ENCODE results near the gene NBAS. TPM values are rescaled to one million over a fixed set of nuclear protein-coding genes. Genes with fewer than 3 reads are reported as not detected.

The NBAS gene
- total RNA-seq, 1 donor from 2014 or later = 38.7 TPM

DNA sequence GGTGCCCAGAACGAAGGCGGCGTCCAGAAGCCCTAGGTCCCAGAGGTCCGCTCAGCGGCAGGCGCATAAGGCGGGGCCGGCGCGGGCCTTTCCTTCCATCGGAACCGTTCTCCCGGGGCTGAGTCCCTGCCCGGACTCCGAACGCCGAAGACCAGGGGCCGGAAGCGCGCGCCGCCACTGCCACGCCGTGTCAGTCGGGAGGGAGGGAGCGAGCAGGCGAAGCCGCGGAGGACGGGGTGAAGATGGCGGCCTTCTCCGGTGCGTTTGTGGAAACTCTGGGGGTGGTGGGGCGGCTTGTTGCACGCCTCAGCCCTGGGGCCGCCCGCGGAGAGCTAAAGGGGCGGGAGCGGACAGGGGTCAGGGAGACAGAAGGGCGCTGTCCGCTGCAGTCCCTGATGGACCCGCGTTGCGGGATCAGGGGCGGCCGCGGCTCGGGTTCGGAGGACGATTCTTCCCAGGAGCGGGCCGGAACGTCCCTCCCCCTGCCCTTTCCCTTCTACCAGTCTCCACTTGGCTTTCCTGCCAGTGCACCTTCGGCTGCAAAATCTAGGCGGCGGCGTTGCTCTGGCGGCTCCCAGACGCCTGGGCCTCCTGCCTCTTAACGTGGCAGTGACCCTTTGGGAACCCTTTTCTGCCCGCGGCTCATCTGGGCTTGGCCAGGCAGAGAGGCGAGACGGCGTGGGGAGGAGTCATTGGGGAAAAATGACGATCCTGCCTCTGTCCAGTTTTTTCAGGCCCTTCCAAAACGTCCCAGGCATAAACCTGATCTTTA lies 30.7 kb upstream of the NBAS start, which contains the start of gene DDX1:
DDX1 (plus strand) TSS at position 177 of the 772 bp plus-strand sequence; CDS start at position 243, 66 bp downstream.
- intact Hi-C loops (cut with micrococcal nuclease) = loop anchor here (1.0 to 2.0 kb wide), 5 partner anchors 15 to 1017 kb away; partner anchors contain the start of gene NBAS

DNA sequence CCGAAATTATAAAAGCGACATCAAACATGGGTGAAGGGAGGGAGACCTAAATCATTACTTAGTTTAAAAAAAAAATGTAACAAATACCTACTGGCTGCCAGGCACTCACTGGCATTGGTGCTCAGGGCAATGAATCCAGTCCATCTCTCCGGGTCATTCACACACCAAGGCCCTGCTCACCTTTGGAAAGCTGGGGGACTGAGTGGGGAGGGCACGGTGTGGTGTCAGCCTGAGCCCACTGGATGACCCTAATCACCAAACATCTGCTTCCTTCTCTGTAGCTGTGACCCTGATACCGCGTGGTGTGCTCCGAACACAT lies 30.2 kb upstream of the NBAS start:
- intact Hi-C loops (cut with micrococcal nuclease) = loop anchor here (1.0 kb wide), 4 partner anchors 14 to 449 kb away; partner anchors contain the start of gene NBAS

DNA sequence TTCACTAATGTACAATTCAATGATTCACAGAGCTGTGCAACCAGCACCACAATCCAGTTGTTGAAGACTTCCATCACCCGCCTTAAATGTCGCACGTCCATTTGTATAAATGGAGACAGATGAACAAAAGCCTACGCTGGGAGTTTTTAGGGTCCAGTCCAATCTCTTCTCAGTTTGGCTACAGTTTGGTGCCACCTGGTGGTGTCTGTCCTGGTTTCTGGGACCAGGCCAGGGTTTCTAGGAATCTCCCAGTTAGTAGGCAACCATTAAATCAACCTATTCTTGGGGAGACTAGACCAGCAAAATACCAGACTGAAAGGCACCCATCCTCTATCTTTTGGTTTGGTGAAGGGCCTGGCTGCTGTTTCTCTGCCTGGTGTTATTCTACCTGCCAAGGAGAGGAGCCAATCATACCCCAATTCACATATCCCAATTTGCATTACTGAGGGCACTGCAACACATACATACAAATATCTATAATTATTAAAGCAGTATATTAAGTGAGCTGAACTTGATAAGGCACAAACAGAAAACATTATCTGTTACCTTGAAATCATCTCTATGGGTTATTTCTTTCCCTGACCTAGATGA lies 27.3 kb upstream of the NBAS start:
- intact Hi-C loops (cut with micrococcal nuclease) = no loop called here

DNA sequence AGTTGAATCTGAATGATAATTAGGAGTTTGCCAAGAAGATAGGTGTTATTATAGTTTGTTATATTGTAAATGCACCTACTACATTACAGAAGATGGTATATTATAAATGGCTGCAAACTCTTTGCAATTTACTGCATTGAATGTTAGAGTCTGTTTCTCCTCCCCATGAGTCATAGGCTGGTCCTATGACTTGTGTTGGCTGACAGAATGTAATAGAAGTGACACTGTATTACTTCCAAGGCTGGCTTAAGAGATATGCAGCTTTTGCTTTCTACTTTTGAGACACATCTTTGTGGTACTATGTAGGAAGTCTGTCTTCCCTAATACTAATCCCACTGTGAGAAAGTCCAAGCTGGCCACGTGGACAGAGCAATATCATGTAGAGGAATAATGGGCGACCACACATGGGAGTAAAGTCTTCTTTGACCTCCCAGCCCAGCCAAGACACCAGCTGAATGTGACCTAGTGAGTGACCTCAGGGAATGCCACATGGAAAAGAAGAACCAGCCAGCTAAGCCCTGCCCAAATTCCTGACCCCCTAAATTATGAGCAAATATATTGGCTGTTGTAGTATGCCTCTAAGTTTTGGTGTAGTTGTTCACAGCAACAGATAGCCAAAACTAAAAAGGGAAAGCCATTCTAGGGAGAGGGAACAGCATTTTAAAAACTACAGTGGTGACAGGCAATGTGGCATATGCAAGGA lies 23.8 kb upstream of the NBAS start:
- intact Hi-C loops (cut with micrococcal nuclease) = no loop called here

GRCh38 chr2:15584316-15584715 lies 23.2 kb upstream of the NBAS start:
- intact Hi-C loops (cut with micrococcal nuclease) = no loop called here

DNA sequence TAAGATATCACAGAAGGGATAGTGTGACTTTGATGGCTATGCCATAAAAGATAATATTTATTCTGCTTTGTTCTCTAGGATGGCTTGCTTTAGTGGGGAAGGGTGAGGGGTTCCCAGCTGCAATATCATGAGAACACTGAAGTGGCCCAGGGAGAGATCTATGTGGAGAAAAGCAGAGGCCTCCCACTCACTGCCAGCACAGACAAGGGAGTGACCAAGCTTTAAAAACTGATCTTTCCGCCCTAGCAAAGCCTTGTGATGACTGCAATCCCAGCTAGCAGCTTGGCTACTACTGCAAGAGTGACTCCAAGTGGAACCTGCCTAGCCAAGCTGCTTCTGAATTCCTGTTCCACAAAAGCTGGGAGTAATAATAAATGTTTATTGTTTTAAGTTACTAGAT lies 22.7 kb upstream of the NBAS start:
- intact Hi-C loops (cut with micrococcal nuclease) = no loop called here

- intact Hi-C loops (cut with micrococcal nuclease) = no loop called here
Observed at GRCh38 chr2:15582710-15583357, 21.7 kb upstream of the NBAS start.

DNA sequence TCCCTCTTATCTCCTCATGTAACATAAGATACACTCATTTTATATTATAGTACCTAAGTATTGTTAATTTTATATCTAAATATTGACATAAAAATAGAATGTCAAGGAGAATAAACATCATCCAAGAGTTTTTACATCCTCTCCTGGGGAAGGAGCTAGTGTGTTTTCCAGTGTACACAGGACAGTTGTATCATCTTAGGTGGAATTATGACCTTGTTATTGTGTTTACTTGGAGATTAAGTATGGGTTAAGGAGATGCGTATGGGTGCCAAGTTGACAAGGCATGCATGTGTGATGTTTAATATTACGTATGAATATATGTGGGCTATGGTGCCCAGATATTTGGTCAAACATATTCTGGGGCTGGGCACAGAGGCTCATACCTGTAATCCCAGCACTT lies 19.3 kb upstream of the NBAS start:
- intact Hi-C loops (cut with micrococcal nuclease) = no loop called here

- intact Hi-C loops (cut with micrococcal nuclease) = loop anchor here (5.0 to 10.0 kb wide), 4 partner anchors 545 to 1755 kb away; no protein-coding TSS in a partner anchor
Observed at GRCh38 chr2:15579641-15580040, 18.5 kb upstream of the NBAS start.

- intact Hi-C loops (cut with micrococcal nuclease) = loop anchor here (1.0 to 10.0 kb wide), 10 partner anchors 14 to 1752 kb away; partner anchors contain the start of genes DDX1 and NBAS
Observed at GRCh38 chr2:15577071-15577735, 16.1 kb upstream of the NBAS start.

- intact Hi-C loops (cut with micrococcal nuclease) = loop anchor here (10.0 kb wide), 2 partner anchors 537 to 1747 kb away; no protein-coding TSS in a partner anchor
Observed at GRCh38 chr2:15571729-15572128, 10.6 kb upstream of the NBAS start.

- intact Hi-C loops (cut with micrococcal nuclease) = loop anchor here (10.0 kb wide), 2 partner anchors 535 to 1745 kb away; no protein-coding TSS in a partner anchor
Observed at GRCh38 chr2:15570104-15570503, 9.0 kb upstream of the NBAS start.

DNA sequence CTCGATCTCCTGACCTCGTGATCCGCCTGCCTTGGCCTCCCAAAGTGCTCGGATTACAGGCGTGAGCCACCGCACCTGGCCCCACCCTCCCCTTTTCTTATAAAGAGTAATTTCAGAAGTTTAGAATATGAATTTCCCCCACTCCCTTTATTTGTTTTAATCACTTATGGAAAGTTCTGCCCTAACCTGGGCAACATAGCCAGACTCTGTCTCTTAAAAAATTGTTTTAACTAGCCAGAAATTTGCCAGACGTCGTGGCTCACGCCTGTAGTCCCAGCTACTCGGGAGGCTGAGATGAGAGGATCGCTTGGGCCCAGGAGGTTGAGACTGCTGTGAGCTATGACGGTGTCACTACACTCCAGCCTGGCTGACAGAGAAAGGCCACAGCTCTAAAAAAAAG lies 7.7 kb upstream of the NBAS start:
- intact Hi-C loops (cut with micrococcal nuclease) = no loop called here

GRCh38 chr2:15566912-15567311 lies 5.8 kb upstream of the NBAS start:
- intact Hi-C loops (cut with micrococcal nuclease) = no loop called here

DNA sequence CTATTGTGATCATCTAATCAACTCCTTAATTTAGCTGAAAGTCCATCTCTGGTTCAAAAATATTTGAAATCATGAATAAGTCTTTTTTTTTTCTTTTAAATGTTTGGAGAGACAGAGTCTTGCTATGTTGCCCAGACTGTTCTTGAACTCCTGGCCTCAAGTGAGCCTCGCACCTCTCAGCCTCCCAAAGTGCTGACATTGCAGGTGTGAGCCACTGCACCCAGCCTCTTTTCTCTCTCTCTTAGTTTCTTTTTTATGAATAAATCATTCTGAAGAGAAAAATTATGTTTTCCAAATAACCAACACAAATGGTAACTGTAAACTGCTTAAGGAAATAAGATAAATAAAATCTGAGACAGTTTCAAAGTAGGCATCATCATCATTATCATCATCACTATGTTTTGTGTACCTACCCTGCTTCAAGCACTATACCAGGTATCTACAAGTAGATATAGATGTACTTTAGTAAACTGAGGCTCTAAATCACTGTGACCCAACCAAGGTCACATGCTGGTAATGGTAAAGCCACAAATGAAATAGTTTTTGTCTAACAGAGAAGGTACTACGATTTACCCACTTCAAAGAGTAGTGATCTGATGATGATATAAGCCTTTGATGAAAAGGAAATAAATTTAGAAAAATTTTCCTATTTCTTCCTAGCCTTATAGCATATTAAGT lies 5.0 kb upstream of the NBAS start:
- intact Hi-C loops (cut with micrococcal nuclease) = no loop called here

DNA sequence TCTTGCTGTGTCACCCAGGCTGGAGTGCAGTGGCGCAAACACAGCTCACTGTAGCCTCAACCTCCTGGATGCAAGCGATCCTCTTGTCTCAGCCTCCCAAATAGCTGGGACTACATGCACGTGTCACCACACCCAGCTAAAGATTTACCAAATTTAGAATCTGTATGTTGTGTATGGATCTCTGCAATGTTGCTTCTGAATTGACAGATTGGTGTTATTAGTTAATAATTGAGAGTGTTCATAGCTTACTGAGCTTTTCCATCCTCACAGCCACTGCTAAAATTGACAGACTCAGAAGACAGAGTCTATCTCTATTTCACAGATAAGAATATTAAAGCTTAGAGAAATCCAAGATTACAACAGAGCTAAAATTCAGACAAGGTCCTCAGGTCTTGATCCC lies 4.3 kb upstream of the NBAS start:
- intact Hi-C loops (cut with micrococcal nuclease) = no loop called here

- intact Hi-C loops (cut with micrococcal nuclease) = loop anchor here (5.0 kb wide), 1 partner anchor 661 kb away; no protein-coding TSS in a partner anchor
Observed at GRCh38 chr2:15563227-15564100, 2.3 kb upstream of the NBAS start.

DNA sequence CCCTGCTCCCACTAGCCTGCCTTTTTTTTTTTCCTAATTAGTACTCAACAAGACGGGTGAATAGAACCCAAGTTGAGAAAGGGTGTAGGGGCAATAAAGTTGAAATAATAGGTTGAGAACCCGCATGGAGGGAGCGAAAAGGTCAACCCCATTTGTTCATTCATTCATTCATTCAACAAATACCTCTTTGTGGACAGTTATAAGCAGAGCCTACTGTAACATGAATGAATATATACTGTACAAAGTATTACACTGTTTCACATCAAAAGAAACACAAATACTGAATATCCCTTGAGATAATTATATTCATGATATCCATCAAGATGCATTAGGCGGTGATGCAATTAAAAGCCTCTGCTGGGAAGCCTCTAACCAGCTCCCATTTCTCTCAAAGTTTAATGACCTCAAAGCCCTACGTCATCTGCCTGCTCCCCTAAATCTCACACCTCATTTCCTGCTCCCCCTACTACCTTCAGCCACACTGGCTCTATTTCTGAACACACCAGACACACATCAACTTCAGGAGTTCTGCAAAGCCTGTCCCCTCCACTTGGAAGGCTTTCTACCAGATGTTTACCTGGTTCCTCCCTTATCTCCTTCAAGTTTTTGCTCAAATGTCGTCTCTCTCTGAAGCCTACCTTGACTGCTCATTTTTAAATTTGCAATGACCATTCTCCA lies 1.4 kb upstream of the NBAS start:
- intact Hi-C loops (cut with micrococcal nuclease) = loop anchor here (5.0 kb wide), 1 partner anchor 660 kb away; no protein-coding TSS in a partner anchor
